GM18907 (cell line): ENCODE measurements around the gene CTNNA2.

Experiments used
- ATAC-seq: cut with Tn5 transposase; IDR thresholded peaks from one replicate; pipeline ENCODE4 v1.9.1; 2021; ENCODE audit warnings: mild to moderate bottlenecking, moderate library complexity; ENCODE audit not compliant: unreplicated experiment

Gene CTNNA2

DNA sequence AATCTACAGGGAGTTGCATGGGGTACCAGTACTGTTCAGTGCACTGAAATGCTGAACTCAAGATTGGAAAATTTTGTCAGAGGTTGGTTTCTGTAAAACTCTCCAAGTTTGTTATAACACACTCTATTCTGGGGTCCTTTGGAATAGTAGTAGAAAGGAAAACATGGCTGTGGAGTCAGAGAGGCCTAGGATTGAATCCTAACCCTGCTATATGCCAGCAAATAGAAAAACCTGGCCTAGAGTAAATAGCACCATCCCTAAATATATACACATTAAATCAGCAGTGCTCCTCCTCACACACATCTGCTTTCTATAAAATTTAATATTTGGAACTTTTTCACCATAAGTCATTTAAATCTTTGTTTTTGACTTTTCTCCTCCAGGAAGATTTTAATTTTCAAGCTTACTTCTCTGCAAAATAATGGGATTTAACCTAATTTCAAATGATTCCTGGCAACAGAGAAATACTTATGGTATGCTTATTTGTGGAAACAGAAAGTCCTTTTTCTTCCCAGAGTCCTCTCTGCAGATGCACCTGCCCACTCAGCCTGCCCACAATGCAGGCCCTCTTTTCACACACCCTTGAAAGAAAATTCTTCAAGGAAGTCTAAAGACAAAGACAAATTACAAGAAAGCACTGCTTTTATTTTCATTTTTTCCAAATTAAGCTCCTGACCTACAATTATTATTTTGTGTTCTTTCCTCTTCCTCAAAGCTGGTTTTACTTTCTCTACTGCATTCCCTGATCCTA, 989.2 kb downstream of the CTNNA2 start:
- no peak for ATAC-seq

DNA sequence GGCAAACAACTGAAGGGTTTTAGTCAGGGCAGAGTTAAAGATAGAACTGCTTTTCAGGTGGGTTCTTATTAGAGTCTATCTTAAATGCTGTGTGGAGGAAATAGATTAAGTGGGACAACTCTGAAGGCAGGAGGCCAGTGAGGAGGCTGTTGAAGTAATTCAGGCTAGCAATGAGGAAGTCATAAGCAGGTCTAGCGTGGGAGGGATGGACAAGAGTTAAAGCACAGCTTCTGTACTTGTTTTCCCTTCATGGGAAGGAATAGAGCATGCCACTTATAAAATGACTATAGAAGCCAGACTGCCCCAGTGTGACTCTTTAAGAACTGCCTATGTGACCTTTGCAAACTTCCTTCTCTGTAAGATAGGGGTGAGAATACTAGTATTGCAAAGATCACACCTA, 993.7 kb downstream of the CTNNA2 start:
- ATAC-seq: no peak

DNA sequence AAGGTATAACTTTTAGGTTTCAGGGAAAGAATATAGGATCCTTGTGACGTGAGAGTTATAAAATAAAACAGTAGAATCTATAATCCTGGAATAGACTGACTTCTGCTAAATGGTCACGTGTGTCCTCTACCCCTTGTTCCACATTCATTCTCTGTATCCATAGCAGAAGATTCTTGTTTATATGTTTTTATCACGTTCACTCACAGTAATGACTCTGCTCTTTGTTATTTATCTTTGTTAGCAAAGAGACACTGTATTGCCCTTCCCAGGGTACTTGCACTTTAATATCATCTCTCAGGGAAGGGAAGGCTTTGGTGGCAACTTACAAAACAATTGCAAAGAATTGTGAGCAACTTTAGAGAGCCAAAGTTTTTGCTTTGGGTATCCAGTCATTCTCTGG, 997.9 kb downstream of the CTNNA2 start:
- no peak for ATAC-seq

DNA sequence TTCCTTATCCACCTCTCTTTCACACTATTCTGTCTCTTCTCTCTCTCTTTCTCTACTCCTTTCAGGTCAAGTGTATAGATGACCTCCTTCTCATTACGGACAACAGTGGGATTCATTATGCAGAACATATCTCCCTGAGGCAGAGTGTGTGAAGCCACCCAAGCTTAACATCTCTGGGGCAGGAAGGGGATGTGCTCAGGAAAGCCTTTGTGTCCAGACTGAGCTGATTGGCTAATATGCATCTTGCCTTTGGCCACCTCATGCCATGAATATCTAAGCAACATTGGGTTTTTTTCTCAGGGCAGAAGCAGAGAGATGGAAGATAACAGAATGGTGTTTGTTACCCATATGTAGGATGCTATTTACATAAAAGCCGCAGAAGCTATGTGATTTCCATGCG, 1003.1 kb downstream of the CTNNA2 start:
- ATAC-seq: no peak

DNA sequence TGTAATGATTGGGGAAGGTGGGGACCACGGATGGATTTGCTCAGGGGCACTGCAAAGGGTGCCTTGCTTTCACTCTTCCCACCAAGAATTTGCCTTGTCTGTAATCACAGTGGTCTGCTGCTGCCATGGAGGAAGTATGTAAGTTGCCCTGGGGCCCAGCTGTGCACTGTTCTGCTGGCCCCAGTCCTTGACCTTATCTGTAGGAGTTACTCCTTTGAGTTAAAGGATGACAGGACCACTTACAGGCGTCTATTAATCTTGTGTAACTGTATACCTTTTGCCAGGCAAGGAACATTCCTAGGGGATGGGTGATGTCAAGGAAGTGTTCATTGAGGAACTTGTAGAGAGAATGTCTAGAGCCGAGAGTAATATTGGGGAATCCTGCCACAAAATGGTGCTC, 1004.5 kb downstream of the CTNNA2 start:
- ATAC-seq: no peak

DNA sequence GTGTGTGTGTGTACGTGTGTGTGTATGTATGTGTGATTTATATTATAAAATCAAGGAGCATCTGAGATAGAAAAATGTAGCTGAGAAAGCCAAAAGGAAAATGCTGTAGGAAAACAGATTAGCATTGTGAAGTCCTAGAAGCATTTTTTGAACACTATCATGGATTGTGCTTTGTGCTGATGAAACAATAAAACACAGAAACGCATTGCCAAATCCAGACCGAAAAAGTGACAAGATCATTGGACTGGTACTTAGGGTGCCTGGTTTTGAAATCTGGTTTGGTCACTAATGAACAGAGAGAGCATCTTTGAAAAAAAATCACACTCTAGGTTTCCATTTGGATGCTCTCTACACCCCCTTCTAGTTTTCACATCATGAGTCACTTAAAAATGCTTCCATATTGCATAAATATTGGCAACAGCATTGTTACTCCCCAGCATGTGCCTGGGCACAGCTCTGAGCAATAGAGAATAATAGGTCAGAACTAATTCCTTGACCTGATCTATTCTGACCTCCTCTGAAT, 1006.3 kb downstream of the CTNNA2 start:
- ATAC-seq: no peak

DNA sequence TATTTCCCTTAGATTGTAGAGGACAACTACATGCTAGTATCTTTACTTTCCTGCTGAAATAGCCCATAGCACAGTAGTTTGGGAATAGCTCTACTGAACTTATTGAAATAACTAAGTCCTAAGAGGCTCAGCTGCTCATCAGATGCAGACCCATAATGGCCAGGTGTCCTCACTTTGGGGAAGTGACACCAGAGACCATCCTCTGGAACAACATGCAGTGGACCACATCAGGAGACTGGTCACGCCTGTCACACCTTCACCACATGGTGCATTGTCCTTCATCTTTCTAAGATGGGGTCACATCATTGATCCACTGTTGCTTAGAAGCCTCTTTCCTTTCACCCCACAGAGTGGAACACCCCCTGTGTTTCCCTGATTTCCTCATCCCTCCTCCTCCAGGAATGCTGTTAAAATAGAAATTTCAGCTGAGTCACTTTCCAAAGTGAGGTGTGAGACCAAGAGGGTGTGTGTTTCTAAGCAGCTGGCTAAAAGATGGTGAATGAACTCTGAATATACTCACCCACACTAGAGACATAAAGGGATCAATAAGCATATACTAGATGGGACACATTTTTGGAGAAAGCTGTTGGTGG, 1006.9 kb downstream of the CTNNA2 start:
- ATAC-seq: no peak

DNA sequence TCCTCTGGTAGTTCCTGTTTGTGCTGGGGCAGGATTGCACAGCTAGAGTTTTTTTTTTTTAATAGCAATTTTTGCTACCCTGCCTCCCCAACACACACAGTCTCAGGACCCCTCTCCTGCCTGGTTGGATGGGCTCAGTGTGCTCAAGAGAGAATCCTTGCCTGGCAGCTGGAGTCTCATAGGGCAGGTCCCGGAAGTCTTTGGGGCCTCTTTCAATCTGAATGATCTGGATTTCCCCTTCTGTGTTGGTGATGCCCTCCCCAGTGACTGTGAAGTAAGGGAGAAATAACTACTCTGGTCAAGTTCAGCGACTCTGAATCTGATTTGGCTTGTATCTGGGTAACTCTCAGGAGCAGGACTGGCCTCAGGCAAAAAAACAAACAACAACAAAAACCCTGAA, 1012.3 kb downstream of the CTNNA2 start:
- ATAC-seq: peak; percentile 82

DNA sequence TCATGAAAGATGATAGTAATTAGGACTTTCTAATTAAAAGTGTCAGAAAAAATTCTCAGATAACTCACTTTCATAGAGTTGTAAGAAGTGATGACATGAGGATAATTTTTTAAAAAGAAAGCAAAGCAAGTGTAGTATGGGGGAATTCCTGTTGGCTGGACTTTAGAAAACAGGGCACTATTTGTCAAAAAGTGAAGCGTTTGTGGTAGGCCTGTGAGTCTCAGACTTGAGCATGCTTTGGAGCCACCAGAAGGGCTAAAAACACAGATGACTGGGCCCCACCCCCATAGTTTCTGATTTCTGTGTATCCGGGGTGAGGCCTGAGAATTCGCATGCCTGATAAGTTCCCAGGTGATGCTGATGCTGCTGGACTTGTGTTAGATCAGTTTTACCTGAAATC, 1014.3 kb downstream of the CTNNA2 start:
- no peak for ATAC-seq

DNA sequence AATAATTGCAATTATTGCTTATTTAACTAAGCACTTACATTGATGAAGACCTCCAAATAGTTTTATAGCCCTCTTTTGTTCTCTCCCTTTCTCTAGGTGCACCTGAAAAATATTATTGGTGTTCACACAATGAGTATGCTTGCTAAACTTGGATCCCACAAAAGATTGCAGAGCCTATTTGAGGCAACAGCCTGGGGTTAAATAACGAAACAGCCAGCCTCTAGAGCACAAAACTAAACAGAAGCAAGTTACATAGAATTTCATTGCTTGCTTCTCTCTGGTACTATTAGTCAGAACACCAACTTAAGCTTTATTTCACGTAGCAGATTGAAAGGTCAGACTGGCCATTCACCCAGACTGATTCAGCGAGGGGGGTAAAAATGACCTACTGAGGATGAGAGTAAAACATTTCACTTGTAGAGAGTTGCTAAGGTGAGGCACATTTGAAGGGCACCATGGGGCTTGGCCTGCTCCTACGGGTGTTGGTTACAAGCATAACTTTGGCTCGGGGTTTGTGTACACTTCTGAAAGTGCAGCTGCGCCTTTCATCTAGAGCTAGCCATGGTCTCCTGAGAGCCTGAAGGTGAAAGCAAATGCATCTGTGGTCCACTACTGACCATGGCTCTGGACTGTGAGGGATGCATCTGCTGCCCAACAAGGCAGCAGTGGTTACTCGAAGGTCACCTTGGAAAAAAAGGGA, 1016.8 kb downstream of the CTNNA2 start:
- ATAC-seq: no peak

DNA sequence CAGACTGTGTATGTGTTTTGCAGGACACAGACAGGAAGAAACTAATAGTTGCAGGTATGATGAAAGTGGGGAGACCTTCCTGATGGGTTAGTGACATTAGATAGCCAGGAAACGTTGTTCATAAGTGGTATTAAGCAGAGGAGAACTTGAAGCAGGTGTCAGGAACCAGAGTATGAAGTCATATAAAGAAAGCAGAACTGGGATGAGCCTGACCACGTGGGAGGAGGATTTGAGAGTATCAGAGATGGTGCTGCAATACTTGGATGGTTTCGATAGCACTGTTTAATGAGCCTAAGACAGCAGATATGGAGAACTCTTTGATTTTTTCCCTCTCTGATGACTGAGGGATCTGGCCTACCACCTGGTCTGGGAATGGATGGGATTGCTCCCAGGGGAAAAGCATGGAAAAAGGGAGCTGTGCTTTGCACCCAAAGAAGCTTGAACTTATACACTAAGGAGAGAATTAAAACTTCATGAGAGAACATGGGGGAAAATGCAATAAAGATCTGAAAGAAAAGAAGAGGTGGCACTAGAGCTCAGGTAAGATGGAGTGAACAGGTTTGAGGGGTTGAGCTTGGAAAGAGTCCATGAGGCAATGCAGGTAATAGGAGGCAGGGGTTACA, 1017.7 kb downstream of the CTNNA2 start:
- peak; percentile 58 for ATAC-seq

DNA sequence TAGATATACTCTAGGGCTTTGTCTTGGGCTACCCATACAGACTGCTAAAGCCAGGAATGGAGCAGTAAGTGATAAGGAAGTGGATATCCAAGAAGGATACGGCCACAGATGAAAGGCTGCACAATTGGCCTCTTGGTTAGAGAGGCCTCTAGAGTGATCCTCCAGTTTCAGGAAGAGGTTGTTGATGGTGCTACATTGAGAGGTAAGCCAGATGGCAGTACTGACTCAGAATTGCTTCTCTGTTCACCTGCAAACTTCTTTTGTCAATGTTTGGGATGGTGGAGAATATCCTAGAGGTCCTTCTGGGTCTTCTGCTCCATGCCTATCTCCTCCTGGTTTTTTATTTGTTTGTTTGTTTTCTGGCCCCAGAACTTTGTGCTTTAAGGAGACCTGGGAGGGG, 1018.5 kb downstream of the CTNNA2 start:
- no peak for ATAC-seq

DNA sequence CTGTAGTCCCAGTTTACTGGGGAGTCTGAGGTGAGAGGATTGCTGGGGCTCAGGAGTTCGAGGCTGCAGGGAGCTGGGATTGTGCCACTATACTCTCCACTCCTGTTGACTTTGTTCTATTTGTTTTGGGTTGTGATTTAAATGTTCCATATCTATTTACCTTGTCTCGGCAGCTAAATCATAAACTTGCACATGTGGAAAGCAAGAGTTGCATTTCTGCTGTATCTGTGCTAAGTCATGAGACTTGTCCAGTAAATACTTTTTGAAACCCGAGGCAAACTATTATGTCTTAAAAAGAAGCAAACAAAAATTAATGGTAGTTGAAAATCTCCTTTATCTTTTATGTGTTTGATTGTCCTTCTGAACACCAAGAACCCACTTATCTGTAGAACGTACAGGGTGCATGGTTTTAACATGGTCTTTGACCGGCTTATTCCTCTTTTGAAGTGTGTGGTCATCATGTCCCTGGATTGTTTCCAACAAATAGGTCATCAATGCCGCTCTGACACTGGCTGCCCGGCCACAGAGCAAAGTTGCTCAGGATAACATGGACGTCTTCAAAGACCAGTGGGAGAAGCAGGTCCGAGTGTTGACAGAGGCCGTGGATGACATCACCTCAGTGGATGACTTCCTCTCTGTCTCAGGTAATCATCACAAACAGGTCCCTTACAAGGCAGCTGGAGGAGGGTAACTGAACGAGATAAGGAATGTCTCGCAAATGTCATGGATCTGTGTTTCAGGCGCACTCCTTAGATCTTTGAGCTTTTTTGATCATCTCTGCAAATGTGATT, 1032.8 kb downstream of the CTNNA2 start:
- ATAC-seq: no peak

DNA sequence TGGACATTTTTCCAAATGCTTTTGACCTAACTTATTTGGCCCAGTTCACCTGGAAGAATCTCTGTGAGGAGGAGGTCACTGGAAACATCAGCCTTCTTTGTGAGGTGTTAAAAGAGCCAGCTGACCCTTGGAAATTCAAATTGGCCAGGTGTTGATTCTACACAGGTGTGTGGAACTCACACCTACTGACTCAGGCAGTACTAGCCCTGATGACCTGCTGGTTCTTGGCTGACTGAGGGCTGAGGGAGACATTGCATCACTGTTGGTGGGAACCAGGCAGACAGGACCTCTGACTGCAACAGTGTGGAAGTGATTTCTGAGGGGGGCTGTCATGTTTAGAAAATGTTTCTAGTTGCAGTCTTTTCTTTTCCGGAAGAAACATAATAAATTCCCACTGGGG, 1033.9 kb downstream of the CTNNA2 start:
- ATAC-seq: no peak

DNA sequence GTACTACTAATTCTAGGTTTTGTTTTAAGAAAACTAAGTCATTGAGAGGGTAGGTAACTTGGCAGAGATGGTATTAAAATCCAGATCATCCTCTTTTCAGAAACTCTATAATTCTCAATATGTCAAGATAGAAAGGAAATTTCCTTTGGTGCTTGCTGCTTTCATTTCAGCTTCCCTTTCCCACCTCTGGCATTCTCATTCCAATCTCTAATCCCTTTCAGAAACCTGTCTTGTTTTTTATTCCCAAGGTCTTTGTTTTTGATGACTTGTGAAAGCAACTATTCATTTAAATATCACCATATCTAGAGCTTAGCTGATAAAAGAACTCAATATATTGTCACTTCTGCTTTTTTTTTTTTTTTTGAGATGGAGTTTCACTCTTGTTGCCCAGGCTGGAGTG, 1034.5 kb downstream of the CTNNA2 start:
- no peak for ATAC-seq

DNA sequence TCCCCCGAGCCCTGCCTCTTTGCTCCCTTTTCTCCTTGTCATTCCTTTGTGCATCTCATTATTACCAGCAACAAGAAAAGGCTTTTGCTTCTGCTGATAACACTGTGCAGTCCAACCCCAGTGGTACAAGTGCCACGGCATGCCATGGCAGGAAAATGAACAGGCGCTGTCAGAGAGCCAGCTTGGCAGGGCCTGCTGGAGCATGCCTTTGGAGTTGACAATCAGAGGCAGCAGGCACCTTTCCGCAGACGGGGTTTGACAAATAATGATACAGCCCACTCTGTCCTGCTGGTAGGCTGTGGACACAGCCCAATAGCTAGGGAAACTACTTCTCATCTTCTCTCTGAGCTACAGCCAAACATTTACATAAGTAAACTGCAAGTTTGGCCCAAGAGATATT, 1035.6 kb downstream of the CTNNA2 start:
- ATAC-seq: no peak

DNA sequence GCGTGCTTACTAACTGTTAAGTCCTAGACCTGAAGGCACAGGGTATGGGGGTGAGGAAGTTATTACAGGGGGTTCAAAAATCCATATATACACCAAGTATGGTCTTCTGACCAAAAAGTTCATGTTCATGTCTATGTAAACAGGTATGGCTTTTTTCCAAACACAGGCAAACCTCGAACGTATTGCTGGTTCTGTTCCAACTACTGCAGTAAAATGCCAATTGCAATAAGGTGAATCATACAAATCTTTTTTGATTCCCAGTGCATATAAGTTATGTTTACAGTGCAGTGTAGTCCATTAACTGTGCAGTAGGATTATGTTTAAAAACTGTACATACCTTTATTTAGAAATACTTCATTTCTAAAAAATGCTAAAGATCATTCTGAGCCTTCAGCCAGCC, 1037.0 kb downstream of the CTNNA2 start:
- ATAC-seq: no peak

DNA sequence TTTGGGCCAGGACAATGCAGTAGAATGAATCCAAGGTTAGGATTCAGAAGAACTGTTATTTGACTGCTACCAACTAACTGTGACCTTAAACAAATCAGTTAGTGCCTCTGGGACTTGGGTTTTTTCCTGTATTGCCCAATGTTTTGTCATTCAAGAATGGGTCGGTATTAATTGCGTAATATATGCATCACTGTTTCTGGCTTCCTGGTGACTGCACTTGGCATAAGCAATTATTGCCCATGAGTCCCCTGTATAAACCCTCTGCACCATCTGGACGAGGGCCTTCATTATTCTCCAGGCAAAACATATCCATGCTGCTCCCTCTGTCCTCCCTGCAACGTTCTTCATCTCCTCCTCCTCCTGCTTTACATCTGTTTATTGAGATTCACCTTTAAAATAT, 1047.5 kb downstream of the CTNNA2 start:
- no peak for ATAC-seq

DNA sequence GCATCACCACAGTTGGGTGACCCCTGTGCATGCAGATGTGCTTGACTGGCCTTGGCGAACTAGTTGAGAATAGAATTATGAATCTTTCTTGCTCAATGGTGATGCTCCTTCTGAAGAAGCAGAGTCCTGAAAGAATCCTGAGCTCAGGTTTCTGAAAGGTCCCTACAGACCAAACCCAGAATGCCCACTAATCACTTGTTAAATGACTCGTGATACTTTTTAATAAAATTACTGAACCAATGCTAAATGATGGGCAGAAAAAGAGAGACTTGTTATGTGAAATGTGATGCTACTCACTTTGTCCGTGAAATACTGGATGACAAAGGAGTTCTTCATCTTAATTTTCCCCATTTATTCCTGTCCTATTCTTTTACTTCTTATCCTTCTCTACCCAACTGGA, 1055.2 kb downstream of the CTNNA2 start:
- ATAC-seq: no peak

DNA sequence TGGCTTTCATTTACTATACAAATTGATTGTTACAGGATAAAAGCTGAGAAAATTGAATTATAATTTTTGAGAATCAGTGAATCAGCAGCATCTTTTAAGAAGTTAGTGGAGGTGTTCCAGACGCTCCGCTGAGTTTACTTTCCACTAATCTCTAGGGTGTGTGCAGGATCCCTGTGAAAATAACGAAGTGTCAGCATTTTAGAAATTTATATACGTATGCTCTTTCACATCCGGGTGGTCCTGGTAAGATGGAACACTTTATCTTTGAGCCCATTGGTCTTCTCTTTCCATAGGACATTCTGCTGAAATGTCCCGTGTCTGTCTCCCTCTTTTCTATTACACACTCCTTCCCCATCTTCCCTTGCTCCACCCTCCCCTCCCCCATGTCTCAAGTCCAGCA, 1060.3 kb downstream of the CTNNA2 start:
- ATAC-seq: no peak

DNA sequence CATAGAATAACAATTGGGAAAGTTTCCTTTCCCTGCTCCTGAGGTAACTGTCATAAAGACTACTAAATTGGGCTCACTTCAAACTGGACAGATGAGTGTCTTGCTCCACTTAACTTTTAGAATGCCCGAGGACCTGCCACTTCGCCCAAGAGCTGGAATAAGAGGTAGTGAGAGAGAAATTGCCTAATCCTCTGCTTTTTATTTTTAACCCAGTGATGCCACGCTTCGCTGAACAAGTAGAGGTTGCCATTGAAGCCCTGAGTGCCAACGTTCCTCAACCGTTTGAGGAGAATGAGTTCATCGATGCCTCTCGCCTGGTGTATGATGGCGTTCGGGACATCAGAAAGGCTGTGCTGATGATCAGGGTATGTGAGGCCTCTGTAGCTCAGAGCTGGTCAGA, 1061.1 kb downstream of the CTNNA2 start:
- no peak for ATAC-seq
